NCI-H345 (cell line): ENCODE results near the gene DGKH.
"Not testable (repeated sequence)": the region's sequence is repeated elsewhere in the genome, so short reads cannot be mapped to it uniquely, and the experiment has no call there.

Experiments
- DNase-seq: peaks from one replicate; lab custom pipeline; 2025; lab: John Stamatoyannopoulos, UW

DGKH gene

DNA sequence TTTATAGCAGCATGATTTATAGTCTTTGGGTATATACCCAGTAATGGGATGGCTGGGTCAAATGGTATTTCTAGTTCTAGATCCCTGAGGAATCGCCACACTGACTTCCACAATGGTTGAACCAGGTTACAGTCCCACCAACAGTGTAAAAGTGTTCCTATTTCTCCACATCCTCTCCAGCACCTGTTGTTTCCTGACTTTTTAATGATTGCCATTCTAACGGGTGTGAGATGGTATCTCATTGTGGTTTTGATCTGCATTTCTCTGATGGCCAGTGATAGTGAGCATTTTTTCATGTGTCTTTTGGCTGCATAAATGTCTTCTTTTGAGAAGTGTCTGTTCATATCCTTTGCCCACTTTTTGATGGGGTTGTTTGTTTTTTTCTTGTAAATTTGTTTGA lies 114.9 kb downstream of the DGKH start:
- DNase-seq, result not testable (repeated sequence)

DNA sequence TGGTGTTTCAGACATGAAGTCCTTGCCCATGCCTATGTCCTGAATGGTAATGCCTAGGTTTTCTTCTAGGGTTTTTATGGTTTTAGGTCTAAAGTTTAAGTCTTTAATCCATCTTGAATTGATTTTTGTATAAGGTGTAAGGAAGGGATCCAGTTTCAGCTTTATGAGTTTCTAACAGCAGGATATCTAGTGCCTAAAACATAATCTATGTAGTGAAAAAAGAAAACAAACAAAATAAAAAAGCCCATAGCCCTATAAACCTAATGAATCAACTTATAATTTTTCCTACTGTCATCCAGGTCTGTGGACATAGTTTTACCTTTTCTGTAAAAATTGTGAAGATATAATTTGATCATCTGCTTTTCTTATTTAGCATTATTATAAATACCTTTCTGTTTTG lies 115.5 kb downstream of the DGKH start:
- not testable (repeated sequence) for DNase-seq

DNA sequence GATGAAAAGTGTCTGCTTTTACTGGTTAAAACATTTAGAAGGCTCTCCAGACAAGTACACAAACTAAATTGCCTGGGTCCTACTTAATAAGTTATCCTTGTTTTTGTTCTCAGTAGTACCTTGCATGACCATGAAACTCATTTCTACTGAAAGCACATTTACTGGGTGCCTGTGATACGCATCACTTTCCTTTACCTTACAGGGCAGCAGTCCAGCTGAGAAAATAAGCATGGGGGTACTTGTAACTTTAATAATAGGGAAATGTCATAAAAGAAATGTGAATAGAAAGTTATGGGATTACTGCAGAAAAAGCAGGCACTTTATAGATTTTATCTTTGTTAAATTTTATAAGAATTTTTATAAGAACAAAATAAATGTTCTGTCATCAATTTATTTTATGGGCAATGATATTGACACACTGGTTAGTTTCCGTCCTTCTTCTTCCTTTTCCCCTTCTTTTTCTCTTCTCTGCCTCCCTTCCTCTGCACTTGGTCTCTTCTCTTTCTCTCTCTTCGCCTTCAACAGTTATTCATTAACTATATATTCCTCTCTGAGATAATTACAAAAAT lies 116.2 kb downstream of the DGKH start:
- DNase-seq, result no peak

DNA sequence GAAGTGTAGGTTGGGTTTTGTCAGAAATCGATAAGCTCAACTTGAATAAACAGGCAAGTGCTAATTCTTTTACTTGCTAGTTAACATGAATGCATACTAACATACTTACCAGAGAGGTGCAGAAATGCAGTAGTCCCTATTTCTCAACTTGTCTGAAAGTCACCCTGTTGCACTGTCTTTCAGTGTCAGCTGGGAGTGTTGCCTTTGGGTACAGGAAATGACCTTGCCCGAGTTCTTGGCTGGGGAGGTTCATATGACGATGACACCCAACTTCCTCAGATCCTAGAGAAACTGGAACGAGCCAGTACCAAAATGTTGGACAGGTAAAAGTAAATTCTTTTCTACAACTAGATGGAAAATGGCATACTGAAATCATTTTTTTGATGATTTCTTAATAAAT lies 120.0 kb downstream of the DGKH start:
- DNase-seq, result no peak

DNA sequence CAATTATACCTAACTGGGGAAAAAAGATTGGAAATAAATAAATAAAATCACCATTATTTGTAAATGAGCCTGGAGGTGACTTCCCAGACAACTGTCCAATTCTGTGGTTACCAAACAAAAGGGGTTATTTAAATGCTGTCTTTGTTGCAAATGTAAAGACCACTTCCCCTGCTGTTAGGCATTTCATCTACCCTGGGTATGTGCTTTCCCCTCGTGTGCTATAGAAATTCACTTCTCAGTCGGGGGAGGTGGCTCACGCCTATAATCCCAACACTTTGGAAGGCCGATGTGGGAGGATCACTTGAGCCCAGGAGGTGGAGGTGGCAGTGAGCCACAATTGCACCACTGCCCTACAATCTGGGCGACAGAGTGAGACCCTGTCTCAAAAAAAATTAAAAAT lies 121.6 kb downstream of the DGKH start:
- no peak for DNase-seq

DNA sequence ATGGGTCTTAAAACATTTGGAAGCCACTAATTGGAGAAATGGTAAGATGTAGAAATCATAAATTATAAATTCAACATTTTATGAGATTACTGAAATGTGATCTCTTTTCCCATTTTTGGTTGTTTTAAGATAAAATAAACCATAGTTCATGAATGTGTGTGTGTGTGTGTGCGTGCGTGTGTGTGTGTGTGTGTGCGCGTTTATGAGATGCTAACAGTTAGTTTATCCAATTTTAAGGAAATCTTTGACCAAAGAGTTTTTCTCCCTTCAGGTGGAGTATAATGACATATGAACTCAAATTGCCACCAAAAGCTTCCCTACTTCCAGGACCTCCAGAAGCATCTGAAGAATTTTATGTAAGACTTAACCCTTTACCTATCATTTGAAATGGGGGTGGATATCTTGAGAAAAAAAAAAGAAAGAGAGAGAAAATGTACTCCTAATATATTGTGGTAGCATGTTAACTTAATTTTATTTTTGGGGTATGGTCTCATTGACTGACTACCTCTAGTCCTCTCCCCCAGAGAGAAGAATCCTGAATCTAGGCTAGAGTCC lies 125.4 kb downstream of the DGKH start:
- DNase-seq, result no peak

DNA sequence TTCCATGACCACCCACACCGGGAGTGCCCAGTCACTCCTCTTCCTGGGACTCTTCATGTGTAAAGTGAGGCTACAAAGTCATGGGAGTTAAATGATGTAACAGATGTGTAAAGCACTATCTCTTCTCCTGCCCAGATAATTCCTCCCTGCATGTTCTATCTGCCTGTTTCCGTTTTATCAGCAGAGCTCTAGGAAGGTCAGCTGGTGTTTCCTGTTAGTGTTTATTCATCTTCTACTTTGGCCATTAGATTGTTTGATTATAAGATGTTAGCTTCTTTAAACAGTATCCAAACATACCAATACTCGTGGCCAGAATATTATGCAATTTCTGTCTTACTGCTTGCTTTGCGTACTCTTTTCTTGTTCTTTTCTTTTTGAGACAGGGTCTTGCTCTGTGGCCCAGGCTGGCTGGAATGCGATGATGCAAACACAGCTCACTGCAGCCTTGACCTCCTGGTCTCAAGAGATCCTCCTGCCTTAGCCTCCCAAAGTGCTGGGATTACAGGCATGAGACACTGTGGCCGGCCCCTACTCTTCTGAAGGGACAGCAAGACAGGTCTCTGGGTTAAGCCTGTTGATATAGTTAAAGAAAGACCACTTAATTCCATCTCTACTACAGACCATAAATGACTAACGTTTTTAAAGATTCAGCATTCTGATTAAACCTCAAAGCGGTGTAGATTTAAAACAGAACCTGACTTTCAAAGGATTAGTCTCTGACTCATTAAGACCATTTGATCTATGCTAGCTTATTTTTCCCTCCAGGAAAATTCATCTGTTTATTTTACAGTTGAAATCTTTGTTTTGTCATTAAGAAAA lies 126.1 kb downstream of the DGKH start:
- no peak for DNase-seq

DNA sequence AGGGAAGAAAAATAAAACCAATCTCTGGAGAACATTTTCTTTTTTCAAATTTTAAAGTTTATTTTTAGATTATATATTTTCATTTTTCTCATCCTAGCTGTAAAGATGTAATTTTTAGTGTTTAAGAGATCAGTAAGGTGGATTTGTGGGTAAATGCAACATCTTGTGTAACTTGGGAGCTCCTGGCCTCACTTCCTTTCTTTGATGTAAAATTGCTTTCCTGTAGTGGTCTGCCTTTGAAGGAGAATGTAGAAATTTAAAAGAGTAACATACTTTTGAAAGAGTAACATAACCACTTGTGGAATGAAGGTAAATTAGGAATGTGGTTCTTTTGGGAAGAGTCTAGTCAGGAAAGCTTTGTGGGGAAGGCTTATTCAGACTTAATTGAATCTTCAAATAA lies 127.8 kb downstream of the DGKH start:
- DNase-seq, result no peak

DNA sequence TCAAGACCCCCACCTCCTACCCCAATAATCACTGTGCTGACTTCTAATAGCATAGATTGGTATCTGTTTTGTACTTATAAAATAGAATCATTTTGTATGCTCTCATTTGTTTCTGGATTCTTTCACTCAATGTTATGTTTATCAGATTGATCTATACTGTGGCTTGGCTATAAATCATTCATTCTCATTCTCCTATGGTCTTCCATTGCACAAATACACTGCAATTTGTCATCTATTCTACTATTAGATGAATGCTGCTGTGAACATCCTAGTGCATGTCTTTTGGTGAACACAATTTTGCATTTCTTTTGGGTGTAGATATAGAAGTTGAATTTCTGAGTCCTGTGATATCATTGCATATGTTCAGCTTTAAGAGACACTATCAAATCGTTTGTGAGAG lies 128.7 kb downstream of the DGKH start:
- no peak for DNase-seq

DNA sequence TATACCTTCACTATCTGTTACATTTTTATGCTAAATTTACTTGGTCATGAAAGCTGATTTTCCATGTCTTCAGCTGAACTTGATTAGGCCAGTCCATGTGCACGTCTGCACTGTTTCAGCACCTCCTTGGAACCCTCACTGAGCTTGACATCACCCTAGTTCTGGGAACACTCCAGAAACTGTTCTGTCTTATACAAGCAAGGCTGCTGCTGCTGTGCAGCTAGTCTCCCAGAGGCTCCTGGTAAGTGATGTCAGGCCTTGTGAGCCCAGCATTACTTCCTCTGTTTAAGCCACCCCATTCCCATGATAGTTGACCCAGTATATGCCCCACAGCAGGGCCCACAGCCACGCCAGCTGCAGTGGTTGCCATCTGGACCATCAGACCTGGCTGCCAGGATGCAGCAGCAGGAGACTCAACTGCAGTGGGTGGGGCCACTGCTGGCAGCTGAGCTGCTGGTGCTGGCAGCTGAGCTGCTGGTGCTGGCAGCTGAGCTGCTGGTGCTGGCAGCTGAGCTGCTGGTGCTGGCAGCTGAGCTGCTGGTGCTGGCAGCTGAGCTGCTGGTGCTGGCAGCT lies 133.0 kb downstream of the DGKH start:
- no peak for DNase-seq

DNA sequence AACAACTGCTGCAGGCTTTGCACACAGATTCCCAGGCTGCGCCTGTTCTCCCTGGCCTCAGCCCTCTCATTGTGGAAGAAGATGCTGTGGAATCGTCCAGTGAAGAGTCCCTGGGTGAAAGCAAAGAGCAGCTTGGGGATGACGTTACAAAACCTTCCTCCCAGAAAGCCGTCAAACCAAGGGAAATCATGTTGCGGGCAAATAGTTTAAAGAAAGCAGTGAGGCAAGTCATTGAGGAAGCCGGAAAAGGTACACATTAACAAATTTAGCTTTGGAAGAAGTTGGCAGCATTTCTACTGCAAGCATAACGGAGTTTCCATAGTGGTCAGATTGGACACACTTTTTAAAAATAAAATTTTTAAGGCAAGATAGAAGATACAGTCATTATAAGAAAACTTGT lies 140.6 kb downstream of the DGKH start:
- DNase-seq, result no peak

DNA sequence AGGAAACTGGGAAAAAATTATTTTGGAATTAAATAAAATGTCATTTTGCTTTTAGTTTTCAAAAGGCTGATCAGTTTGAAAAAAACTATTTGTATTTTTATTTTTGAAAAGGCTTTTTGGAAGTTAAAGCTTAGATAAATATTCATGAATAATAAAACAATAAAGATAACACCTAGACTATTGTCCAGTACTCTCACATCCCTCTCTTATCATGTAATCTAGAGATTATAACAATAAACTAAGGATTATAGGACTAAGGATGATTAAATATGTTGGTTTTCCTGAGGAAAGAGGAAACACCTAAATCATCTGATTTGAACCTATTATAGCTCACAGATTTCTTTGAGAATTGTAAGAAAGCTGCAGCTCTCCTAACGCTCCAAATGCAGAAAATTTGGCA lies 142.1 kb downstream of the DGKH start:
- no peak for DNase-seq

DNA sequence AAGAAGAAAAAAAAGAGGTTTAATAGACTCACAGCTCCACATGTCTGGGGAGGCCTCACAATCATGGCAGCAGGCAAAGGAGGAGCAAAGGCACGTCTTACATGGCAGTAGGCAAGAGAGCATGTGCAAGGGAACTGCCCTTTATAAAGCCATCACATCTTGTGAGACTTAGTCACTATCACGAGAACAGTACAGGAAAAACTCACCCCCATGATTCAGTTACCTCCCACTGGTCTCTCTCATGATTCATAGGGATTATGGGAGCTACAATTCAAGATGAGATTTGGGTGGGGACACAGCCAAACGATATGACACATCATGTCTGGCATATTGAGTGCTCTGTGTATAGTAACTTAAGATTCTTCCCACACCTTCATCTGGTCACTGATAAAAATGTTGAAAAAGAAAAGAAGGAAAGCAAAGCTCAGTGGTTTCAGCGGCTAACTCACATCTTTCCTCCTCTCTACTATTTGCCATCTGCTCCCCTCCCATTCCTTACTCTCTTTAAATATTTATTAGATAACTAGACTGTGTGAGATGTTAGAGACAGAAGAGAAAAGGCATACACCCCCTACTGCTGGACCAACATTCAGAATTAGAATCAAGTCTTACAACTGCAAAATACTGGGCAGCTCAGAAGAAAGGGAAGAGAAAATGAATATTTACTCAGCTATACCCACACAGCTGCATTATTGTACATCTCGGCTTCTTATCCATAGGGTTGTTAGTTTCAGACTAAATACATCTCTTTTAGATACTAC lies 163.4 kb downstream of the DGKH start:
- no peak for DNase-seq

DNA sequence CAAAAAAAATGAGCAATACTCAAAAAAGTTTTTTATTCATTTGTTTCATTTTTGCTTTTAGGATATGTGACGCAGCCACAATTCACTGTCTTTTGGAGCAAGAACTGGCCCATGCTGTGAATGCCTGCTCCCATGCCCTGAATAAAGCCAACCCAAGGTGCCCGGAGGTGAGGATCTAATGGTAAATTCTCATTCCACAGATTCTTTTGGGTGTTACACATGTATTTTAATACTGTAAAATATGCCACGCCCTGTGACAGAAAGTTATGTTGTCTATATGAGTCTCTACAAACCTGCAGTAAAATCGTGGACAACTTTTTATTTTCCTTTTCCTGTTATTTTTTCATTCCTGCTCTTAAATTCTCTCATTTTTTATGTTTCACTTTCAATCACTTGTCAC lies 166.0 kb downstream of the DGKH start:
- no peak for DNase-seq

DNA sequence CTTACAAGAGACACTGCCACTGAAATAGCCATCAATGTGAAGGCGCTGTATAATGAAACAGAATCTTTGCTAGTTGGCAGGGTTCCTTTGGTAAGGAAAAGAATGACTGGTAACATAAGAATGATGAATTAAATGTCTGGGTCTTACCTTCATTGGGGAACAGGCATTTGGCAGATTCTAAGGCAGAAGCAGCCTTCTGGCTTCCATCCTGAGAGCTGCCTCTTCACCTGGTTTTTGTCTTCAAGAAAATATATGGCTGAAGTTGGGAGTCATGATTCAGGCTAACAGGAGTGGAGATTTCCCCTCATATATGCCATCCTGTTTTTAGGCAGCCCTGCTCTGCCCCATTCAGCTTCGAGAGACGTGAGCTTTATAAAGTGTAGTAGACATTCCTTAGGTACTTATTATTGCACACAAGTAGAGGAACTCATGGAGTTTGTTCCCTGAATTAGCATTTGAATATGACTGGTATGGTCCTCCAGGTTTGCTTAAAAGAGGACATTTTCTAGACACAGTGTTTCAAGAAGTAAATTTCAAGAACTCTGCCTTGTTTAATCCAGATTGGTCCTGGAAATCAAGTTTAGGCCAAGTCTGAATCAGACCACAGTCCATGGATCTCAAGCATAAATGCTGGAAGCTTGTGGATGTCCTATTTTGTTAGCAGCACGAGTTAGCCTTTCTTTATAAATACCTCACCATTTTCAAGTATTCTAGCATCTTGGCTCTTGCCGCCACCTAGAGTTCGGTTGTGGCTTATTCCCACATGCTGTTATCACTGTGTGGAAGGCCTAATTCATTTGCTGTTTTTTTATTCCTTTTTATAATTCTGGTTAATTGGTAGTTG lies 167.4 kb downstream of the DGKH start:
- no peak for DNase-seq

DNA sequence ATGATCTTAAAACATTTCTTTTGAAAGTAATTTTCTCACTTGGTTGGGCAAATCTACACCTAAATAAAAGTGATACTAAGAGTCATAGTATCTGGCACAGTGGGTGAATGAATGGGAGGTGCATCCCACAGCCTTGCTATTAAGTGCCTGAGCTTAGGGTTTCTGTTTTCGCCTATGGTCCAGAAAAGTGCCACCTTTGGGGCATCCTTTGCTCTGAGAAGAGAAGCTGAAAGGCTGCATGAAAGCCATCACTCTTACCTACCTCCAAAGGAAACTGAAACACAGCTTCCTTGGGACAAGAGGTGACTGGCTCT lies 167.9 kb downstream of the DGKH start:
- DNase-seq, result no peak

DNA sequence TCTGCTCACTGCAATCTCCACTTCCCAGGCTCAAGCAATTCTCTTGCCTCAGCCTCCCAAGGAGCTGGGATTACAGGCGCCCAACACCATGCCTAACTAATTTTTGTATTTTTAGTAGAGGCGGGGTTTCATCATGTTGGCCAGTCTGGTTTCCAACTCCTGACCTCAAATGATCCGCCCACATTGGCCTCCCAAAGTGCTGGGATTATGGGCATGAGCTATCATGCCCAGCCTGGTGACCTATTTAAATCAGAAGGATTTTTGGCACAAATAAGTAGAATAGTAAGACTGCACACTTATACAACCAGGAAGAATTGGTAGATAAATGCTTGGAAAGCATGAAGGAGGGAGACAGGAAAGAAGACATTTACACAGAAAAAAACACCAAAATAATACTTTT lies 170.1 kb downstream of the DGKH start:
- DNase-seq, result no peak

DNA sequence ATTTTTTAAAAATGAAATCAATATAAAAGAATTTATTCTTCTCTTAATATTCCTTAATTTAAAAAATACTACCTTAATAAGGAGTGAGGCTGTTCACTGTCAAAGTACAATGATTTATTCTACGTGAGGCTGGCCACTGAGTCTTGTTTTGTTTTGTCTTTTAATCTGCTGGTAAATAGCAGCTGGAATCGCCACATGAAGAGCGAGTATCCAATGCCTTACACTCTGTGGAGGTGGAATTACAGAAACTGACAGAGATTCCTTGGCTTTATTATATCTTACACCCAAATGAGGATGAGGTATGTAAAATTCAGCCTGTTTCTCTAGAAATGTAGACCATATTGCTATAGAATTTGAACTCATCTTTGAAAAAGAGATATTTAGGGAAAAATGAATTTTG lies 170.6 kb downstream of the DGKH start:
- no peak for DNase-seq

DNA sequence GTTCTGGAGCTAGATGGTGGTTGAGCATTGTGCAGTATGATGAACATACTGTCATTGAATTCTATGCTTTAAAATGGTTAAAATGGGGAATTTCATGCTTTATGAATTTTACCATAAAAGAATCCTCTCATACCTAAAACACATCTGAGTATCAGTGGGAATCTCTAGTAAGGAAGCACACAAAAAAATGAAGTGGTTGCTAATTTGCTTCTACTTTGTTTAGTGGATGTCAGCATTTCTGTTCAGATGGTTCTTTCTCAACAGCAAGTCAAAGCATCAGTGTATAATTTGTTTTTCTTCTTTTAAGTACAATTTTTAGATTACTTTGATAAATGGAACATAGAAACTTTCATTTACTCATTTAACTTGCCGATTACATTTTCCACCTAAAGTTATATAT lies 171.4 kb downstream of the DGKH start:
- no peak for DNase-seq

DNA sequence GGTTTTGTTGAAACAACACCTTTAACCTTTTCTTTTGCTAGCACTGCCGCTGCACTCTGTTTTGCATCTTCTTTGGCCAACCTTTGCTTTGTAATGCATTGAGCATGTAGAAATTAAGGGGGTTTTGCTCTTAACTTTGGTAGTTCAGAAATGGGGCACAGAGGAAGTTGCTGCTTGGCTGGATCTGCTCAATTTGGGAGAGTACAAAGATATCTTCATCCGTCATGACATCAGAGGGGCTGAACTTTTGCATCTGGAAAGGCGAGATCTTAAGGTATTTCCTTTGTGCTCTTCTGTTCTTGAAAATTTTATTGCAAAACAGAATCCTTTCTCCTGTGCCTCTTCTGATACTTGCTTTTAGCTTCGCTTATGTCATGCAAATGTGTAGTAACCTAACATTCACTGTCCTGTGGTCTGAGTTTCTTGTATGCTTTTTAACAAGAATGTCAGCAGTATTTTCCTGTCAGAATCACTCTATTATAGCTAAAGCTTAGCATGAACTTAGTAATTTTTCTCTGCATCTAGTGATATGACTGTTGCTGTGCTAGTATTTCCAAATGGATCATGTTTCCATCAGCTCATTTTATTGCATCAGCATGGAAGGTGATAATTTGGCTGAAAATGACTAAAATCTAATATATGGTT lies 172.8 kb downstream of the DGKH start:
- no peak for DNase-seq

DNA sequence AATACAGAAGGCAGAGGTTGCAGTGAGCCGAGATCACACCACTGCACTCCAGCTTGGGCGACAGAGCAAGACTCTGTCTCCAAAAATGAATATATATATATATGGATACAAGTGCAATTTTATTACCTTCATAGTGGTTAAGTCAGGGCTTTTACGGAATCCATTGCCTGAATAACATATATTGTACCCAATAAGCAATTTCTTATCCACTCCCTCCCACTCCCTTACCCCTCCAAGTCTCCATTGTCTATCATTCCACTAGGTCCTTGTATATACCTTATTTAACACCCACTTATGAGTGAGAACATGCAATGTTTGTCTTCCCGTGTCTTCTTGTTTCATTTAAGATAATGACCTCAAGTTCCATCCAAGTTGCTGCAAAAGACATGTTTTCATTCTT lies 175.2 kb downstream of the DGKH start:
- no peak for DNase-seq
